T47D (cell line): ENCODE measurements around the gene NOL6.

Source experiments
- DNase-seq, 2 experiments: peaks; one replicate each; pipeline versions ENCODE4 v3.0.0 to v3.0.0-alpha.2; 2011 to 2012; ENCODE audit warnings: low read depth in 1 of 2, low spot score in 1 of 2
- JUND ChIP-seq: IDR thresholded peaks from 2 replicates; pipeline ENCODE4 v1.6.1; 2012; ENCODE audit warnings: low read depth
- in situ Hi-C: cut with HindIII; loops from 2 replicates; pipeline ENCODE4 v1.10.0; 2016; ENCODE audit warnings: low sequenced_read_pairs, low pct_unique_long_range_greater_than_20kb

Gene NOL6

DNA sequence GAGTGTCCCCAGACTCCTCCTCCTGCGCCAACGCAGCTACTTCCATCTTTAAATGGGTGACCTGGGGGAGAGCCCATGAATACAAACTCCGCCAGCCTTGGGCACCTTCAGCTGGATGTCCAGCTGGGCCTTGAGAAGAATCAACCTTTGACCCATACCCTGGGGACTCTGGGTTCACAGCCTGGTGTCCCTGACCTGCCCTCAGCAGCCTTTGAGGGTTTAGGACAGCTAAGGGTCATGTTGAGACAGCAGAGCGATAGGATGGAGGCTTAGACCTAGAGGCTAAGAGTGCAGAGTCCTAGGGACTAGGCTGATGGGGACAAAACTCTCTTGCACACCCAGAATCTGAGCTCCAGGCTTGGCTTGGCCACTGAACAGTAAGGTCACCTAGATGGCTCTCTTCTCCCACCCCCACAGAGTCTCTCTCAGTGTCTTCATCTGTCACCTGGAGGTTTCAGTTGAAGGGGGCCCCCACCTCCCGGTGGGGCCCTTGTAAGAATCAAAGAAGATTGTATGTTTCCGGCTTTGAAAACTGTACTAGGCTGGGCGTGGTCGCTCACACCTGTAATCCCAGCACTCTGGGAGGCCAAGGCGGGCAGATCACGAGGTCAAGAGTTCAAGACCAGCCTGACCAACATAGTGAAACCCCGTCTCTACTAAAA, 19.6 kb downstream of the NOL6 start:
- in situ Hi-C loops = no loop called here
- DNase-seq = no peak
- TF ChIP-seq JUND = no peak

DNA sequence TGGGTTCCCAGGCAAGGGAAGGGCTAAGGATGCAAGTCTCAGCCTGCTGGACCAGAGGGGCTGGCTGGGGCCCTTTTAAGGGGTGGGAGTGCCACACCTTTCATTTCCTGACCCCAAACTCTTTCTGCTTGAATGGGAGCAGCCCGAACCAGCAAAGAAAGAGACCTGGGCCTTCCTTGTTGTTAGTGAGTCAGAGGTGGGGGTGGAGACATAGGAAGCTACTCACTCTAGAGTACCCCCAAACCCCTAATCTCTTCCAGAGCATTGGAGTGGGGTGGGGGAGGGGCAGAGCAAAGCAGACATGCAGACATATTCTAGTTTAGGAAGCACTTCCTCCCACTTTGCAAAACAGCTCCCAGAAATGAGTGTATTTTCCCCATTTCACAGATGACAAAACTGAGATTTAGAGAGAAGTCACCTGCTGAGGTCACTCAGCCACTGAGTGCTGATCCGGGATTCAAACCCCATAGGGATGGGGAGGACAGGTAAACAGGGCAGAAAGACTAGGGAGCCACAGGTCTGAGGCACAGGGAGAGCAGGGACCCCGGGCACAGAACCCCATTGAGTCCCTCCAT, 20.4 kb downstream of the NOL6 start:
- TF ChIP-seq JUND = no peak
- in situ Hi-C loops = no loop called here
- DNase-seq = no peak

DNA sequence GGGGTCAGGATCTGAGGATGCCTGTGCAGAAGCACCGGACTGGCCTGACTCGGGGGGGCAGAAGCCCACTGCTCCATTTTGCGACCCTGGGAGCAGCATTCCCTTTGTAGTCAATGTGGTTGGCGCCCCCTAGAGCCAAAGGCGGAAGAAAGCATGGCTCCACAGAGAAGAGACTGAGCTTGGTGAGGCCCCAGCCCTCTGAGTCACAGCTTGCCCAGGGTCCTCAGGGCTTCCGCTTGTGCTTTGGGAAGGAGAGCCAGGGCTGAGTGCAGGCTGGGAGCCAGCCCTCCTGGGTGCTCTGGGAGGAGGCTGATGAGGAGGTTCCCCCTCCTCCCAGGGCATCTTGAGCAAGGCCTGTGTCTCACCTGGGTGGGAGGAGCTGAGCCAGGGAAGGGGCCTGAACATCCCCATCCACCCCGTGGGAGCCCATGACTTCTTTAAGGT, 20.9 kb downstream of the NOL6 start:
- in situ Hi-C loops = no loop called here
- TF ChIP-seq JUND = no peak
- DNase-seq = peak in 1 of 2 experiments; percentile 52

DNA sequence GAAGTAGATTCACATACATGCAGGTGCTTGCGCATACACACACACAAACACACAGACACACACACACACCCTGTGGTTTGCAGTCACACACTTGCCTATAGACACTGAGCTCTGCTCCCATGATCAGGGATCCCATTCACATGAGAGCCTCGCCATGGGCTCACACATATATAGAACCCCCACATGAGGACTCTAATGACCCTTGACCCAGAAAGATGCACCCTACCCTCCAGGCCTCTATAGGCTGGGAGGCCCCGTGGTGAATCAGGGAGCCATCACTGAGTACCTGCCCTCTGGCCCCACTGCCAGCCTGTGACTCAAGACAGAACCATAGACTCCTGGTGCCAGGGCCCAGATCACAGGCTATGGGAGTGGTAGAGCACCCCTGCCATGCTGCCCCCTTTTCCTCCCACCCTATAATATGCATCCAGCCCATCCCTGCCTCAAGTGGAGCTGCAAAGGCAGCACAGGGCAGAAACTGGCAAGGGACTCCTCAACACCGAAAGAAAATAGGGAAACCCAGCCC, 23.0 kb downstream of the NOL6 start:
- no peak for DNase-seq
- TF ChIP-seq JUND = no peak
- in situ Hi-C loops = no loop called here

DNA sequence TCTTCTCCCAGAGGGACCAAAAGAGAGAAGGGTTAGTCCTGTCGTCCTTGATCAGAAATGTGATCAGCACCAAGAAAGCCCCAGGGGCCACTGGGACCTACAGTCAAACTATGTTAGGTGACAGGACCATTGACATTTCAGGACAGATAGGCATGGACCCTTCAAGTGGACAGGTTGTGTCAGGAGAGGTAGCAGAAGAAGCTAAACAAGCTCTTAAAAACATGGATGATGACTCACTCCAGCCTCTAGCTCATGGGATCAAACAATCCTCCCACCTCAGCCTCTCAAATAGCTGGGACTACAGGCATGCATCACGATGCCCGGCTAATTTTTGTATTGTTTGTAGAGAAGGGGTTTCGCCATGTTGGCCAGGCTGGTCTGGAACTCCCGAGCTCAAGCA, 24.0 kb downstream of the NOL6 start:
- TF ChIP-seq JUND = no peak
- in situ Hi-C loops = no loop called here
- no peak for DNase-seq

DNA sequence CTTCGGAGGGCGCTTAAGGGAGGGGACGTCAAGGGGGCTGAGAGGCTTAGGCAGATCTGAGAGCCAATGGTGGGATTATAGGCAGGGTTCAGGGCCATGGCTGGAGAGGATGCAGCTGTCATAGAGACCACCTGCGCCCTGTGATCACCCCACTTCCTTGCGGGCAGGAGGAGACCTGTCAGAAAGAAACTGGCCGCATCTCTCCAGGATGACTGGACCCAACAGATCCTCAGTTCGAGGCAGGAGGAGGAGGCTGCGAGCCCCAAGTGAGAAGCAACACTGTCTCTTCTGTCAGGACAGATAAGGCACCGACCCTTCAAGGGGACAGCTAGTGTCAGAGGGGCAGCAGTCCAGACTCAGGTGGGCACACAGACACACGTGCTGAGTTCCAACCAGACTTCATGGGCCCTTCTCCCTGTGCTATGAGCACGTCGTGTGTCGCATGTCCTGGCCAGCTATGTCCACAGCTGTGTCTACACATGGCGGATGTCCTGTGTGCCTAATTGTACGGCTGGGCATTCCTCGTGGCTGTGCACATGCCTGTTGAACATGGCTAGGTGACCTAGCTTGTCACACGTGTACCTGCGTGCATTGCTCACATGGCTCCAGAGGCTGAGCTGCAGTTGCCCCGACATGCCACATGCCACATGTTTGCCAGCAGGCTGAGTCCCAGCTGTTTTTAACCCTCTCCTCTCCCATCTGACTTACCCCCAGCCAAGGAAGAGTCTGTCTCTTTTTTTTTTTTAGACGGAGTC, 25.7 kb downstream of the NOL6 start:
- DNase-seq = no peak
- in situ Hi-C loops = no loop called here
- no peak for TF ChIP-seq JUND

DNA sequence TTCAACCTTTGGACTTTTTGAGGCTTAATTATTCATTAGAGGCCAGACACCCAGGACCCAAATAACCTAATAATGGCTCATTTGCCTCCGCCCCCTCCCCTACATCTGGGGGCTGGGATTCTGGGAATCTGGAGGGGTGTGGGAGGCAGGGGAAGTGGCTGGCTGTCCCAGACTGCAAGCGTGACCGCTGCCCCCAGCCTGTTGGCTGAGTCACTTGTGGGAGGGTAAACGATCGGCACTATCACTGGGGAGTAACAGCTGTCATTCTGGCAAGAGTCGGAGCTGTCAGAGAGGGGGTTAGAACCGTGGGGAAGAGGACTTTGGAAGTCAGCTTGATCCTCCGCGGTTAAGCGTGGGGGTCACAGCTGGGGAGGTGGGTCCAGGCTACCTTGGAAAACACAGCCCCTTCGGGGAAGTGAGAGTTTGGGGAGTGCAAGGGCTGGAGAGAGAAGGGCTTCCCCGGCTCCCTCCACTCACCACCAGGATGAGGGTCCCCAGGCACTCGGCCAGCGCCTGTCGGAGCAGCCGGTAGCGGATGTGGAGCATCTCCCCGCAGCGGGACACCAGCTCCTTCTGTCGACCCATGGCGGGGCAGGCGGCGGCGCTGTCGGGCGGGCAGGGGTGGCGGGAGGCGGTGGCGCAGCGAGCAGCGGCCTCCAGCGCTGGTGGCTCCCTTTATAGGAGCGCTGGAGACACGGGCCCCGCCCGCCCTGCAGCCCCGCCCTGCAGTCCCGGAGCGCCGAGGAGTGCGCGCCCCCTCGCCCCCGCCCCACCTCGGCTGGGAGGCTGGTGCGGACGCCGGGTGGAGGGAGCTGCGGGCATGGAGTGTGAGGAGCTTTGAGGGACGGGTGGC, 26.6 kb downstream of the NOL6 start, which contains the start of gene AQP3:
Gene AQP3, minus strand, starts transcription at position 648 of the 853 bp plus-strand sequence. Its CDS starts 63 bp downstream, at position 585.
- peak; percentile 53 to 57 for DNase-seq
- in situ Hi-C loops = no loop called here
- no peak for TF ChIP-seq JUND

DNA sequence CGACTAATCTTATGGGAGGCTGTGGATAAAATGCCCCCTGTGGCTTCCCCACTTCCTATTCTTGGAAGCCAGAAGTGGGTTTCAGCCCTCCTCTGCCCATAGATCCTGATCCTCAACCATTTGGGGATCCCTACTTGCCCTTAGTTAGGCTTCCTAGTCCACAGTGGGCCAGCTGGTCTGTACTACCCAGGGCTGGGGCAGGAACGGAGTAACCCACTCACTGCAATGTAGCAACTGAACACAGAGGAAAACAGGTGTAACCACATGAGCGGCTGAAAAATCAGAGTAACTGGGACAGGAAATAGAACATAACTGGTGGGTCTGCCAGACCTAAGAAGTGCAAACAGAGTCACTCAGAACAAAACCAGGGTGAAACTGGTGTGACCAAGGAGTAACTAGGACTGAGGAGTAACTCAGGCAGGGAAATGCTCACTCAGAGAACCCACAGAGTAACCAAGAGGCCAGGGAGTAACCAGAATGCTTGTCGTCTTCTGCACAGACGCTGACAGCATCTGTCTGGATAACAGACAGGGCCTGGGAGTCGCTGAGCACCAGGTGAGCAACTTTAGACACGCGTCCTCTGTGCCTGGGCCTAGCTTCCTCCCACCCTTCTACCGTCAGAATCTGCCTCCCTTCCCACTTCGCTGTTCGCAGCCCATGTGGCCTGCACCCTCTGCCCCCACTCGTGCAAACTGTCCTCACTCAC, 27.3 kb downstream of the NOL6 start:
- DNase-seq = no peak
- no peak for TF ChIP-seq JUND
- in situ Hi-C loops = no loop called here

DNA sequence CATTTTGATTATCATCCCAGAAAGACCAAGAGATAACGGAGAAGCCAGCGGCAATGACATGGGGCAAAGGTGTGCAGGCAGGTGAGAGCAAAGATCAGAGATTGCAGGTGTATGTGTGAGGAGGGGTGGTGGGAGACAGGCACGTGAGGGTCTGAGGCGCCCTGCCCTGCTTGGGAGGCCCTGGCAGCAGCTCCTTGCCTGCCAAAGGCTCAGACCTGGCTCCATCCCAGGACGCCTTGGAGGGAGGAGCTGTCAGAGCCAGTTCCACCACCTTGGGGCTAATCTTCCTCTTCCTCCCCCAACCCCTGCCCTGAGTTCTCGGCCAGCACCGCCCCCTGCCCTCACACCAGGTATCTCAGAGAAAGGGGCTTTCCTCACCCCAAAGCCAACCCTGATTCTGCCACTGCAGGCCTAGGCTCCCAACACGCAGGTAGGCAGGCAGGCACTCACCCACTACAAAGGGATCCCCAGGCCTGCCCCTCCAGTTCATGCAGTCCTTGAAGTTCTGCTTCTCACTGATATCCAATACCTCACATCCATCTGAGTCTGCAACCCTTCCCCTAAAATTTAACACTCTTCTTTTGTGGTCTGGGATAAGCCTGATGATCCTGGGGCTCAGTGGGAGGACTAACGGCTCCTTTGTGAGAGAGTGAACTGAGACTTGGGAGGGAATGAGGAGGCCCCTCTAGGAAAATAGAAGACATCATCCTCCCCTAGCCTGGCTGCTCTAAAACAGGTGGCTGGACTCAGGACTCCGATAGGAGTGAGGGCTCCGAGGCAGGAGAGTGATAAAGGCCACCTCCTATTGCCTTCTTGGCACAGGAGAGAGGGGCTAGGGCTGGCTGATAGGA, 28.1 kb downstream of the NOL6 start:
- in situ Hi-C loops = no loop called here
- no peak for TF ChIP-seq JUND
- peak; percentile 35 to 54 for DNase-seq

DNA sequence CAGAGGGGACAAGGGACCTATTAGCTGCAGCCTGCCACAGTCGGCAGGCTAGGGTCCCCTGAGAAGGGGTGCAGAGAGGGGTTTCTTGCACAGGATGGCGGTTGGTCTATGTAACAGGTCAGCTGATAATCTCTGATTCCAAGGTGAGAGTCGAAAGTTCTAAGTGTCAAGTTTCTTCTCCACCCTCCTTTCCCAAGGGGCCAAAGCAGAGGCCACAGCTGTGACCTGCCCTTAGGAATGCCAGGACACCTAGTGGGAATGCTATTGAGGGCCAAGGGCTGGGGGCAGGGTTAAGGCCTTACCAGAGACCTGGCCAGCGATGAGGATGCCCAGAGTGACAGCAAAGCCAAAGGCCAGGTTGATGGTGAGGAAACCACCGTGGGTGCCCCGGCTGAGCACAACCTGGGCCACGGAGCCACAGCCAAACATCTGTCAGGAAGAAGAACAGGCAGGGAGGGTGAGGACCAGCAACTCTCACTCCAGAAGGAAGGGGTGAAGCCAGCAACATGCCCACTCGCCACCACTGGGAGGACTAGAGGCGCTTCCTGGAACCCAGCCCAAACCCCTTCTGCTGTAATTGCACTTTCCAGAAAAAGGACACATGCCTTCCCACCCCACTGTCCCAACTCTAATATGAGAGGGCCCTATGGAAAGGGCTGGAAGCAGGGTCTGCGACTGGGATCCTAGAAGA, 30.1 kb downstream of the NOL6 start:
- no peak for TF ChIP-seq JUND
- no peak for DNase-seq
- in situ Hi-C loops = no loop called here
